Limb (tissue), 2 donors: ENCODE measurements around the gene CELA1.

ENCODE experiments used
- DNase-seq, 2 donors: peaks; one replicate each; pipeline ENCODE4 v3.0.0-alpha.2; 2016; ENCODE audit errors: extremely low spot score in 2 of 2

CELA1 gene

DNA sequence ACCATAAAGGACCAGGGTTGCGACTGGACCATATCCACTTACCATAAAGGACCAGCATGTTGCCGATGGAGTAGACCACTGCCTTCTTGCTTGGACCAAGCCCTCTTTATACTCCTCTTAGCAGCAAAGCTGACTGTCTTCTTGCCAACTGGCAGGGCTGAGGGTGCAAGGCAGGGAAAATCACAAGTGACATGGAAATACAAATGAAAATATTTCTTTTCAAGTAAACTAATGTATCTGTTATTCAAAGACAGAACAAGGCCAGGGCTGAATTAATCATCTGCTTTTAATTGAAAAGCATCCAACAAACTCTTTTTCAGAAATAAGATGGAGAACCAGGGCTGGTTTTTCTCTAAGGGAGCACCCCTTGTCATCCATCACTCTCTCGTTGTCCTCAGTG lies at the start of gene CELA1:
Gene CELA1 (minus strand): TSS at position 99 of the 400 bp plus-strand sequence. CDS start 41 bp downstream, at position 58.
- no peak for DNase-seq

DNA sequence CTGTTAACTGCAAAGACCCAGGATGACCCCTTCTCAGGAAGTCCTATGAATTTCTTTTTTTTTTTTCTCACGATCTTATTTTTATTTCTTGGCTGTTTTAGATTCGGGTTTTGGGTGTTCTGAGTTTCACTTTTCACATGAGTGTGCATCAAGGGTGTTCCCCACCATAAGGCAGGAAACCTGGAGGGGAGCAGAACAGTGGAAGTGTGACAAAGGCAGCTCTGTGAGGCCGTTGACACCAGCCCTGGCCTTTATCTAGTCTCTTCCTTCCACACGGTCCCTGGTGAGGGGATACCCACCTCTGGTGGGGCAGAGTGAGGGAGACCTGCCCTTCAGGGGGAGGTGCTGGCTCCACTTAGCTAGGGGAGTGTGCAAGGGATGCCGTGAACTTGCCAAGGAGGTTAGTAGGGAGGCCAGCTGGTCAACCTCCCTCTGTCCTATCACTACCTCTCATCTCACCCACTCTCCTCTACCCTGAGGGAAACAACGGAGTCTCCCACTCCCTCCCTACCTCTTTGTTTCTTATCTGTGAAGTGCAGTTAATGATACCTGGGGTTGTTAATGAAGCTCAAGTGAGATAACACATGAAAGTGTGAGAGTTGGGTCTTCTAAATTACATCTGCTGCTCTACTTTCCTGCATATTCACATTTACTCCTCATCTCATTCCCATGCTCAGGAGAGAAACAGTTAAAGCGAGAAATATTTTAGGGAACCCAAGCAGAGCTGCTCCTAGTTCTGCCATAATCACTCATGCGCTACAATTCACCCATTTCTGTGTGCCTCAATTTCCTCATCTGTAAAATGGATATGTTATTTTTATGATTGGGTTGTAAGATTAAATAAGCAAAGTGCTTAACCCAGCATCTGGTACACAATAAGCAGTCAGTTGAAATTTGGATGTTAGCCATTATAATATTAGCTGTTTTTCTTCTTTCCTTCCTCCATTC lies 49.1 kb upstream of the CELA1 start:
- DNase-seq: no peak

DNA sequence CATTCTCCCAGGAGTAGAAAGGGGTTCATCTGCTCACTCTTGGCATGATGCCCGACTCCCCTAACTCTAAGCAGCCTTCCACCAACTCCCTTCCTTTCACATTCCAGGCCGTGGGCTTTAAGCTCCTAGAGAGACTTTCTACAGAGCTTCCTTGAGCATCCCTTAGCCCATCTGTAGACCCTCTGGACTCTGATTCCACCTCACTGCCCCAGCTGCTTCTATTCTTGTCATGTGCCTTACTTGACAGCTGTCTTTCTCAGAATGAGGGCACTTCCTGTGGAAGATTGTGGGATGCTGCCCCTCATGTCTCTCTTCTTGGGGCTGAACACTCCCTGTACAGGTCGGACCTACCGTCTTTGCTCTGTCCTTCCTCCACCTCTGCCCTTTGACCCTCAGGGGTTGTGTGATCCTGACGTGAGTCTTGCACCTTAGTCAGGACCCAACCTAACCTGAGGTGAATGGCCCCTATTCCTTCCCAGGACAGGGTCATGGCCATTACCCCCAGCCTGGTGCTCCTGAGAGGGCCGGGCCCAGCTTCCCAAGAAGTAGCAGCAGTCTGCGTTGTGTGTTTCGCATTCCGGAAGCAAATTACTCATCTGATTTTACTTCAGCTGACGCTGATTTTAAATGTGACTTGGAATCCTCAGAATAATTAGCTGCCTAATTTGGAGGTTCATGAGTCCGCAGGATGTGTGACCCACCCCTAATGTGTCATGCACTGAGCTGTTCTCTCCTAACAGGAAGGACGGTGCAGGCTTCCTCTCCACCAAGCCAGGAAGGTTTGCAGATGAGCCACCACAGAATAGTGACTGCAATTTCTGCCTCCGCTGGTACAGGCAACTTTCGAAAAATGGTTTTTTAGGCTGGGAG lies 47.4 kb upstream of the CELA1 start:
- DNase-seq: no peak

DNA sequence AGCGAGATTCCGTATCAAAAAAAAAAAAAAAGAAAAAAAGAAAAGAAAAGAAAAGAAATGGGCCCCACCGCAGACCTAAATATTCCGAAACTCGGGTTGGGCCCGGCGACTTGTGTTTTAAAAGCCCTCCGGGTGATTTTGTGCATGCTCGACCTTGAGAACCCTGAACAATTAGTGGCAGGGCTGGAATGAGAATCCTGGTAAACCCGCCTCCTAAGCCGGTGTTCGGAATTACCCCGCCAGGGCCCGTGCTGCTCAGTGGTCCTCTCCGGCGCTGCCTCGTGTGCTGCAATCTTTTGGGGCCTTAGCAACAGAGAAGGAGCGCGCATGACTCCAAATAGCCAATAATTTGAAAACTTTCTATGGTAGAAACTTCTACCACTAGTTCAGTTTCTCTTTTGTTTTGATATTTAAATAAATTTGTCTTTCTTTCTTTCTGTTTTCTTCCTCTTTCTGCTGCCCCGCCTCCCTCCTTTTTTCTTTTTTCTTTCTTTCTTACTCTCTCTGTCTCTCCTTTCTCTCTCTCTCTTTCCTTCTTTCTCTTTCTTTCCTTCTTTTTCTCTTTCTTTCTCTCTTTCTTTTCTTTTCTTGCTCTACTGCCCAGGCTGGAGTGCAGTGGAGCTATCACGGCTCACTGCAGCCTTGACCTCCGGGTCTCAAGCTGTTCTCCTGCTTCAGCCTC lies 46.2 kb upstream of the CELA1 start:
- no peak for DNase-seq

DNA sequence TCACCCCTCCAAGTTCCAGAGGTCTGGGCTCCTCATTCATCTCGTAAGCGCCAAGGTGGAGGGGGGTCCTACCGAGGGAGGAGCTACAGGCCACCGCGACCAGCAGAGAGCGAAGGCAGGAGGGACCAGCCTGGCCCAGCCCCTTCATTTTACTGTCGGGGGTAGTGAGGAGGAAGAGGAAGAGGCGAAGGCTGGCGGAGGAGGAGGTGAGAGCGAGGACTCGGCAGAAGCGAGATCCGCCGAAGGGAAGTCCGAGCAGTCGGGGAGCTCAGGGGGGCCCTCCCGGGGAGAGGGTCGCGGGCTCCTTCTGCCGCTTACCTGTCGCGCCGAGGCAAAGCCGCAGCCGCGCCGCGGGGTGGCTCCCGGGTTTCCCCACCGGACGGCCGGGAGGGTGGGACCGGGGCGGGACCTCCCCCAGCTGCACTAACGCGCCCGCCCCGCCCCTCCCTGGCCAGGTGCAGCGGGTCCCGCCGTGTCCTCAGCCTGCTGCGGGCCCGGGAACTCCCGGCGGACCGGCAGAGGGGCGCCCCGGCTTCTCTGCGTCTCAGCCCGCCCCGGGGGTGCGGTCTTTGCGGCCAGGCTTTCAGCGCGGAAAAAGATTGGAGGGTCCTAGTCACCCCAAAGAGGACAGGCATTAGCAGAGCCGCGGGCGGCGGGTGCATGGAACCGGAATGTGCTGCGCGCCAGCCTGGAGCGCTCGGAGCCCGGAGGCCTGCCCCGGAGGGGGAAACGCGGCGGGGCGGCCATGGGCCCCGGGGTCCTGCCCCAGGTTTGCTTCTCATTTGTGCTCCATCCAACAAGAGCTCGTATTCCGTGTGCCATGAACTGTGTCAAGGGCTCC lies 45.0 kb upstream of the CELA1 start, which contains the start of gene GALNT6:
Gene GALNT6 (minus strand): TSS at position 124 of the 841 bp plus-strand sequence. CDS start 11,625 bp downstream, outside the sequence.
- peak in 1 of 2 donors; percentile 60 for DNase-seq

DNA sequence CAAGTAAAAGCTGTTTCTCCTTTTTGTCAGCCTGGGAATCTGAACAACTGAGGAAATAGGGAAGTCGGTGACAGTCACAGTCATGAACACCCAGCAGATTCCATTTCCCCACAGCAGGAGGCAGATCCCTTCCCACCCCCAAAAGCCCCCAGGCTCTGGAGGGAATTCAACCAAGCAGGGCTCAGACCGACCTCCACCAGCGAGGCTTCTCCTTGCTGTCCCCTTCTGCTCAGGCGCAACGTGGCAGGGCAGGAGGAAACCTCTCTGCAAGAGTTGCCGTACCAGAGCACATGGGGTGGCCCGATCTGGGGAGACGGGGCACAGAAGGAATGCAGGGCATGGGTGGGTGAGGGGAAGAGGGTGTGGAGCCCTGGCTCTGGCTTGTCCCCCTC lies 44.4 kb upstream of the CELA1 start:
- no peak for DNase-seq

DNA sequence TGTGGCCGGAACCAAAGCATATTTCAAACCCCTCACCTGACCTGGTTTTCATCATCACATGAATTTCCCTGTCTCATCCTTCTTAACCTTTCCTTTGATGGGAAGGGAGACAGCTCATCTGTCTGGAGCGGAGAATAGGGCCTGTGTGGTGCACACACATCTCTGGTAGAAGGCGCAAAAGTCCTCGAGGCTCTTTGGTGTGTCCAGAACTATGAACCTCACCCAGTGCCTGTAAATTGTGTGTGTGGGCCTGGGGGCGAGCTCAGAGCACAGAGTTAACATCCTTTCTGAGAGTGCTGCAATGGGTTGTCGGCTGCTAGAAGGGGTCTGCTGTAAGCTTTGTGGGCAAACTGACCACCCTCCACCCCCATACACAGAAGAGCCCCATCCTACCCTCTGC lies 44.0 kb upstream of the CELA1 start:
- no peak for DNase-seq

DNA sequence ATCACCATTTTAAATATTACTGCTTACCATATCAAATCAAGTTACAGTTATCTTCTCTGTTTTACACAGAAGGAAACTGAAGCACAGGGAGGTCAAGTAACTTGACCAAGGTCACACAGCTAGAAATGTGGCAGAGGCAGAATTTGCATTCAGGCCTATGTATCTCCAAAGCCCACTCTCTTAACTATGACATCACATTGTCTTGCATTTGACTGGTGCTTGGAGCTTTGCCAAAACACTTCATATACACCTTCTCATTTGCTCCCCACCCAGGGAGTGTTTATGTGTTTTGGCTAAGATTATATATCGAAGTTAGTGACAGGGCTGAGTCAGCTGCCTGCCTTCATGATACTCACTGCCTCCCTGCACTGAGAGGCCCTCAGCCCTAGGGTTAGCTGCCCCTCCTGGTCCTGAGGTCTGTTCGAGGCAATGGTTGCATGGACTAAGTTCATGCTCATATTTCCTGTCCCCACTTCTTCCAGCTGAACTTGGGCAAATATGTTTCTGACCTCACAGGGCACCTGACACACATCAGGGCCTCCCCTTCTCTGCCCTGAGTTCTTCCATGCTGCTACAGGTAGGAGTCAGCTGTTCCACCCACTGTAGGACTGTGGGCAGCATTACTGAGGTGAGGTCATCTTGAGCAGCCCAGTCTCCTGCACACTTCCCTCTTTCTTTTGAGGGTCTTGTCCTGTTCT lies 43.0 kb upstream of the CELA1 start:
- DNase-seq: no peak

DNA sequence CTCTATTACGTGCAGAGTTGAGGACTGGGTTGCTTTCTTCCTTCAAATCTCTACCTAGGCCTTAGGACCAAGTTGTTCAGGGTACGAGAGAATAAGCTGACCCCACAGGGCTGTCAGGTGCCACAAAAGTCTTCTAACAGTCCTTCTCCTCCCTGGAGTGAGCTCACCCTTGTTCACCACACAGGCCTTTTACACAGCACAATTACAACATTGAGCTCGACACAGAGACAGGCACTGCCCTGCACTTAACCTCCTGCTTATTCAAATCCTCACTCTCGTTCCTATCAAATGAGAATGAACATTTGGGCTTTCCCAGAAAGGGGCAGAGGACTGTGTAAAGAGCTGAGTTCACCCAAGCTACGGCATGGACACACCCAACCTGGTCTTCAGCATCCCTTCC lies 42.4 kb upstream of the CELA1 start:
- DNase-seq: no peak

DNA sequence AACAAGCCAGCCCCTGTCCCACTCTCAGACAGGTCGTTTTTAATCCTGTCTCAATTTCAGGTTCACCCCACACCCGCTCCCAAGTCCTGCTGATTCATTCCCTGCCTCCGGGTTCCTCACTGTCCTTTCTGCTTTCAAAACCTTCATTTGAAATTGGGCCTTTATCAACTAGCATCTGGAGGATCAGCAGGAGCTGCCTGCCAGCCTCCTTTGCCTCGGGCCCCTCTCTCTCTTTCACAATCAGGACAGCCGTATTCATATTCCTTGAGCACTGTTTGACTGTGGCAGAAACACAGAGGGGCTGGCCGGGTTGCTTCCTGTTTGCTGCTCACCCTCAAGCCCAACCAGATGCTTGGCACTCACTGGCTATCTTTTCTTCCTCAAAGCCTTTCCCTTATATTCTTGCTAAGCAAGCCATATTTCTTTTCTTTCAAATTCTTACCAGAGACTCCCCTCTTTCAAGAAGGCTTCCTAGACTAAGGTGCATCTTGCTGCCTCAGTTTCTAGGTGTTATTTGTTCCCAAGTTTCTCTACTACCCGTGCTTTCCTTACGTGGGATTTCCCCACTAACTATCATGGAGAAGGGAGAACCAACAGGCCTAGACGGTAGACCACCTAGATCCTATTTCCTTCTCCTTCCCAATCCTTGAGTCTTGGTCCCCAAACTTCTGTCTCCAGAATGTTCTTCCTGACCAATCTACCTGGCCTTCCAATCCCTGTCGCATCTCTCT lies 41.8 kb upstream of the CELA1 start:
- no peak for DNase-seq

DNA sequence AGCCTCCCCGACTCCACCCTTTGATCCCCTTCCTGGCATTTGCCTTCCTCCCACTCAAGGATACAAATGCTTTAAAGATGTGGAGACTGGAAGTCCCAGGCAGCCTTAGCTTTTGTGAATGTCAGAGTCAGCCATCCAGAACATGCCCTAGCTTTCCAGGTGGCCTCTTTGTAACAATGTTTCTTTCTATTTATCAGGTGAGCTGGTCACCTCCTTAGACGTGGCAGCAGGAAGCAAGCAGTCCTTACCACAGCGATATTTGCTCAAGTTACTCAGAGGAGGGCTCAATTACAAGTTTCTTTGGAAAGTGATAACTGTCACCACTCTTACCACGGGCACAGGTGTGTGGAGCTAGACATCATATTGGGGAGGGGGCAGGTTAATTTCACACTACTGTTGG lies 39.9 kb upstream of the CELA1 start:
- no peak for DNase-seq

DNA sequence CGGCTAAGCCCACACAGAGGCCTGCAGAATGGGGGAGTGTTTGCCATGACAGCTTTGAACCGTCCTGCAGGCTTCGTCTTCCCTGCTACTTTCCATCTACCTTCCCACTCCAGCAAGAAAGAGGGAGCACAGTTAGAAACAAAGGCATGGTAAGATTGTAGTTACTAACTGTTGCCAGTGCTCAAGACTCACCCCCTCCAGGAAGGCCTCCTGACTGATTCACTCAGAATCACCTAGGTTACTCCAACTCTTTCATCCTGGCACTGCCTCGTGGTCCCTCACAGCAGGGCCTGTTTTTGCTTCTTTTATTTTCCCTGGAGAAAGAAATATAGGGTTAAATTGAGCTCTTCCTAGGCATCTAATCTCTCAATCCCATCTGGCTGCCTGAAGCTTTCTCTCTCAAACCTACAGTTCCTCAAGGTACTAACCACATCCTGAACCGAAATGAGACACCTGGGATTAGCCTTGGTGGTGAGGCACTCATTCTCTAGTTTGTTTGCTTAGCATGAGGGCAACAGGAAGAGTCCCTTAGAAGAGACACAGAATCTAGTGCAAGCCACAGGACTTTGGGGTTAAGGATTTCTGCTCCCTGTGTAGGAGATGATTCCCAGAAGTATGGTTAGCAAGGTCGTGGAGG lies 36.9 kb upstream of the CELA1 start:
- no peak for DNase-seq

DNA sequence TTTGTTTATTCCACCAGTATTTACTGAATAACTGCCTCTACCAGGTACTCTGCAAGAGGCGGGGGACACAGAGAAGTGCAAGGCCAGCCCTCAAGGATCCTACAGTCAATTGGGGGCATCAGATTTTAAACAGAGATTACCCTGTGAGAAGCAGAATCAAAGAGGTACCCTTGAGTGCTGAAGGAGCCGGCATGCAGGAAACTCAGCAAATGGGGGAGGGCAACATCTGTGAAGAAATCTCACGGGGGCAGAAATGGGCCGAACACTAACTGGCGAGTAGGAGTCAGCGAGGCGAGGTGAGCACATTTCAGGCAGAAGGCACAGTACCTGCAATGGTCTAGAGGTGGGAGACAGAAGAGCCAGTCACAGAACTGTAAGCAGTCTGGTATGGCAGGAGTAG lies 35.7 kb upstream of the CELA1 start:
- no peak for DNase-seq

DNA sequence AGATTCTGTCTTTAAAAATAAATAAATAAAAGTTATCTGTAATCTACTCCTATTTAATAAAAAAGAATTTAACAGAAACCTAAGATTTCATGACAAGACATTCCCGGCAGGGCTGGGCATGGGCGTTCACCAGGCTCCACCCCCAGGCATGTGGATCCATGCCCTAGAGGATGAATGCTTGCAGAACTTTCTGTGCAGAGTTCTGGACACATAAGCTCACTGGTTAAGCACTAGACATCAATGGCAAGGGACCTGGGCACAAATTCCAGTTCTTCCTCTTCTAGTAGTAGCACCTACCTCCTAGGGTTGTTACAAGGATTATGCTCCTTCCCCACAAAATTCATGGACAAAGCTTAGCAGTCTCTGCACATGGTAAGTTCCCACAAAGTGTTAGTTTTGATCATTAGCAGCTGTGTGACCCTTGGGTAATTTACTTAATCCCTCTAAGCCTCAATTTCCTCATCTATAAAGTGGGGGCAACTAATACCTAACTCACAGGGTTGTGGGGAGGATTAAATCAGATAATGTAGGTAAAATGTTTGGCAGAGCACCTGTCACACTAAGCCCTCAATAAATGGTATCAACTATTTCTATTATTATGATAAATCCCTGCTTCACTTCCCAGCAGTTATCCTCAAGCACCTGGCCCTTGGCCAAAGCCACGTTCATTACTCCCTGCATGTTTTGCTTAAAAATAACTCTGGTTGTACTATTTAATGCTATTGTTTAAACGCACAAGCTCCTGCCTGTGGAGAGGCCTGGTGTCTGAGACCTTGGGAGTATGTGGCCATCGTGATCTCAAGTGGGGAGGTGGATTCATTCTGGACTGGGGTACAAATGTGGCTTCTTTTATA lies 35.0 kb upstream of the CELA1 start:
- DNase-seq: peak in 1 of 2 donors; percentile 49

DNA sequence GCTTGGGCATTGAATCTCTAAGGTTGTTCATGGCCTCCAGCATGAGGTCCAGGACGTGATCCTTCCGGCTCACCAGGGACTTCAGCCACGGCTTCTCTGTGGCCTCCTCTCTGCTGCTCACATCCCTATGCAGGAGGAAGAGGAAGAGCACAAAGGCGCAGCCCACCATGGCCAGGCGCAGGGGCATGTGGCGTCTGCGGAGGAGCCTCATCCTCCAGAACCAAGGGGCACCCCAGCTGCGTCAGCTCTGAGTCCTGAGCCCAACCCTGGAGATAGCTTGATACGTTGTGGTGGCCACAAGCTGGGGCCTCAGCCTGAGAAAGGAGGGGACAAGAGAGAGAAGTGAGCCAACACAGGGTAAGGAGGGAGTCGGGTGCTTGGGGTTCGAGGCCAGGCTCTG lies 33.1 kb upstream of the CELA1 start:
- DNase-seq: no peak

DNA sequence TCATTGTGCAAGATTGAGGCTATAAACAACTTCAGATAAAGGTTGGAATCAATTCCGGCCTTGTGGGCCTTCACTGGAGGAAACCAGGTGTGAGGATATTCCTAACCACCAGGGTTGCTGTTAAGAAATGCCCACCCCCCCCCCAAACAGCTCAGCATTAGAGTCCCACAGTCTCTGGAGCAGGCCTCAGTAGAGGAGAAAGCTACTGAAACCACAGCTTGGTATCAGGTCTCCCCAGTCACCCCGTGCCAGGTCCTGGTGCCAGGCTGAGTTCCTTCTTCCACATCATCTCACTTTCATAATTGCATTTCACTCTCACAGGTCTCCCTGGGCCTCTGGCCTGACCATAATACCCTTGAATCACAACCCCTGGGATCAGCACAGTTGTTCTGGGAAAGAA lies 32.3 kb upstream of the CELA1 start:
- no peak for DNase-seq

DNA sequence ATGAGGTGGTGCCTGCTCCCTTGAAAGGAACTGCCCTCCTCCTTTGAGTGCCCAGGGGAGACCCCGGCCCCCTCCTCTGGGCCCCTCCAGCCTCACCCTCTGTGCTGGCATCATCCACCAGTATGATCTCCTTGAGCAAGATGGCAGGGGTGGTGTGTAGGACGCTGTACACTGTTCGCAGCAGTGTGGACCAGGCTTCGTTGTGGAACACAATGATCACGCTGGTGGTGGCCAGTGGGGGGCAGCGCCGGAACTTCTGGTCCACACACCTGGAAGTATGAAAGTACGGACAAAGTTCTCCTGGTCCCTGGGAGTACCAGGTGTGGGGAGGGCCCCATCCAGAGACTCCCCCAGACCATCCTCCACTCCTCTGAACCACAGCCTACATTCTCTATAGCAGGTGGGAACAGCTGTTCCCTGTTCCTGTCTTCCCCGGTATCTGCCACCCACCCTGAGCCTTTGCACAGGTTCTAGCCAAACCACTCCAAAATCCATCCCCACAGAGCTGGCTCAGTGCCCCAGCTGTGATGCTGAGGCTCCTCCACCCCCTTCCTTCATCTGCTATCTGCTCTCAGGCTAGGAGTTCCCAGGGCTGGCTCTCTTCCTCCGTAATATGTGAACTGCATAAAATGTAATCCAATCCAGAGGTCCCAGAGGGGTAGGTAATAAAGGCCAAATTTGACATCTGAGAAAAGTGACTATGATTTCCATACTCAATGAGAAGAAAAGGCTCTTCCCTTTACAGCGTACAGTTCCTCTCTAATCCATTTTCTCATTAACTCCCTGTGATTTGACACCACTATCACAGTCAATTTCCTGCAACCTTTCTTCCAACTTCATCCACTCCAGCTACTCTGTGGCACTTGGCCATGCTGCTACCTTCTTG lies 30.9 kb upstream of the CELA1 start:
- DNase-seq: peak in 1 of 2 donors; percentile 66
